ENCODE data around the gene GARIN1A. TPM values are rescaled to one million over a fixed set of nuclear protein-coding genes. Genes with fewer than 3 reads are reported as not detected.

GARIN1A gene
- total and polyA plus RNA-seq, 10 donors, result 0.70 to 7.1 (median 2.1) TPM

DNA sequence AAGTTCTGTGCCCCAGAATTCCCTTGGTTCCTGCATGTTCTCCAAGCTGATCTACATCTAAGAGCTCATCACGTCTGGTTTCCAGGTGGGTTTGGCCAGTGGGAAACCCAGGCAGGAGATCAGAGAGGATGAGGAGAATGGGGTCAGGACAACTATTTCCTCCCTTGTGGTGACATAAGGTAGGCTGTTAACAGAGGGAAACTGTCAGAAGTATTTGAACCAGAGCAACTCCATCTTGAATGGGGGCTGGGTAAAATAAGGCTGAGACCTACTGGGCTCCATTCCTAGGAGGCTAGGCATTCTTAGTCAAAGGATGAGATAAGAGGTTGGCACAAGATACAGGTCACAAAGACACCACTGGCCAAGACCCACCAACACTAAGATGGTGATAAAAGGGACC, 19.1 kb downstream of the GARIN1A start:
- no peak for TF ChIP-seq POLR2AphosphoS5 (IDR thresholded peaks at IDR 0.05)
- TF ChIP-seq POLR2A (IDR thresholded peaks at IDR 0.05), result no peak
- TF ChIP-seq, protein P1, sequence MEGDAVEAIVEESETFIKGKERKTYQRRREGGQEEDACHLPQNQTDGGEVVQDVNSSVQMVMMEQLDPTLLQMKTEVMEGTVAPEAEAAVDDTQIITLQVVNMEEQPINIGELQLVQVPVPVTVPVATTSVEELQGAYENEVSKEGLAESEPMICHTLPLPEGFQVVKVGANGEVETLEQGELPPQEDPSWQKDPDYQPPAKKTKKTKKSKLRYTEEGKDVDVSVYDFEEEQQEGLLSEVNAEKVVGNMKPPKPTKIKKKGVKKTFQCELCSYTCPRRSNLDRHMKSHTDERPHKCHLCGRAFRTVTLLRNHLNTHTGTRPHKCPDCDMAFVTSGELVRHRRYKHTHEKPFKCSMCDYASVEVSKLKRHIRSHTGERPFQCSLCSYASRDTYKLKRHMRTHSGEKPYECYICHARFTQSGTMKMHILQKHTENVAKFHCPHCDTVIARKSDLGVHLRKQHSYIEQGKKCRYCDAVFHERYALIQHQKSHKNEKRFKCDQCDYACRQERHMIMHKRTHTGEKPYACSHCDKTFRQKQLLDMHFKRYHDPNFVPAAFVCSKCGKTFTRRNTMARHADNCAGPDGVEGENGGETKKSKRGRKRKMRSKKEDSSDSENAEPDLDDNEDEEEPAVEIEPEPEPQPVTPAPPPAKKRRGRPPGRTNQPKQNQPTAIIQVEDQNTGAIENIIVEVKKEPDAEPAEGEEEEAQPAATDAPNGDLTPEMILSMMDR (IDR thresholded peaks at IDR 0.05 in 8 of 11, conservative IDR thresholded peaks at IDR 0.05 in 3 of 11), result no peak
- H3K36me3 ChIP-seq, result no peaks in the 10 kb centered on the region
- no peaks in the 10 kb centered on the region for H3K9me3 ChIP-seq

DNA sequence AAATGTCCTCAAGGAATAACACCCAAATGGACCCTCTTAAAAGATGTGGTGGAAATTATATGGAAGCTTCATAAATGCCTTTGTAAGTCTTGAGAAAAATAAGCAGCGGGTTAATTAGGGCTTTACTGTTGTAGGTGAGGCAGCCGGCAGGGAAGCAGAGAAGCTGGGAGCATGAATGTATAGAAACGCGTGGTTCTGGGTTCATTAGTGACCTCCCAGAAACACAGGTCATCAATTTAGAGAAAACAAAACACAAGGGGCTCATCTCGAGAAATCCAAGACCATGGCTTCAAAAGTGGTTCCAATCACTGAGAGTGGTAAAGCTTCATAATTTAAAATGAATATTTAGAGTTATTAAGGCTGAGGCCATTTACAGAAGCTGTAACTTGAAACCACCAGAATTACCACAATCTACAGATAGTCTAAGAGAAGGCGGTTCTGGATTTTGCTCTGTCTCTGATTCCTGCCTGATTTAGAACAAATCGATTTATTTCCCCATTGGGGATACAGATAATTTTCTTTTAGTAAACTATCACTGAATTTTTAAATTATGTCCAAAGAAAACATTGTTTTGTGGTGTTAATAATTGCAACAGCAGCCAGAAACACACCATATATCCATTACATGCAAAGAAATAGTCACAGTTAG, 20.7 kb downstream of the GARIN1A start:
- no peaks in the 10 kb centered on the region for H3K9me3 ChIP-seq
- H3K27me3 ChIP-seq (replicated peaks in 1 of 7), result peaks cover 0 to 28% (median 13%) of the 10 kb centered on the region in 7 donors
- TF ChIP-seq, protein P1 (IDR thresholded peaks at IDR 0.05 in 8 of 11, conservative IDR thresholded peaks at IDR 0.05 in 3 of 11), result no peak
- no peak for TF ChIP-seq POLR2AphosphoS5 (IDR thresholded peaks at IDR 0.05)
- no peak for TF ChIP-seq POLR2A (IDR thresholded peaks at IDR 0.05)
- WGBS, 5 donors, result 79 to 87% (median 80%) methylated on average over 7 of the region's 7 CpGs
- no peak overlapping the region for H3K27ac ChIP-seq
- H3K4me1 ChIP-seq, result peaks cover 0 to 8% (median 7%) of the 10 kb centered on the region in 6 donors
- H3K36me3 ChIP-seq, result no peaks in the 10 kb centered on the region
- intact Hi-C loops (cut with DNase I; ENCODE audit: low total_unique reads), result no loop called here
- H3K4me3 ChIP-seq, result no peak overlapping the region
- no peak for DNase-seq

More for the DNA sequence above, 19.1 kb downstream of the GARIN1A start:
- H3K4me1 ChIP-seq, result no peaks in the 10 kb centered on the region
- WGBS, 5 donors, result 67 to 88% (median 80%) methylated on average over 1 of the region's 1 CpG
- intact Hi-C loops (cut with DNase I; ENCODE audit: low total_unique reads), result no loop called here
- DNase-seq, result no peak
- no peak overlapping the region for H3K27ac ChIP-seq
- H3K27me3 ChIP-seq (replicated peaks in 1 of 7), result peaks cover 0 to 13% (median 0%) of the 10 kb centered on the region in 7 donors
- H3K4me3 ChIP-seq, result no peak overlapping the region

DNA sequence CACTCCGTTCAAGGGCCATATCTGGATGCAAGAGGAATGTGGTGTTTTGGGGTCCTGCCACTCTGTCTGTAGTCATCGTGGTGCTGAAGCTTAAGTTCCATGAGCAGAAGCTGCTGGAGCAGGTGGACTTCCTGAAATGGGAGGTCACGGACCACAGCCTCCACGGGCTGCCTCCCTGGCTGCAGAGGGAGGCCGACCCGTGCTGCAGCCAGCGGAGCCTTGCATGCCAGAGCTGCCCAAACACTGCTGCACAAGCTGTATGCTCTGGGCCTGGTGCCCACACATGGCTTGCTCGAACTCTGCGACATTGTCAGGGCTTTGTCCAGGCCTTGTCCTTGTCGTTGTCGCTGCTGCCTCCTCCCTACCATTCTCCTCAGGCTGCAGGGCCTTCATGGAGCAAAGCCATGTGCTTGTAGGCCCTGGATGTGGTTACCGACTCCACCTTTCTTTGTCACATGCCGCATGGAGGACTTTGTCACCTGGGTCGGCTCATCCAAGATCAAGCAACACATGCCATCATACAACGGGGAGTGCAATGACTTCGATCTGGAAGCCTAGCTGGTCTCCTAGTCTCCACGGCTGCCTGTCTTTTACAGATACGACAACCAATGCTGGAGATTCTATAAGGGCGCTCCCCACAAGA, 21.4 kb downstream of the GARIN1A start:
- Histone ChIP-seq H3K27me3 (replicated peaks in 1 of 7) (peaks cover 0 to 35% (median 19%) of the 10 kb centered on the region in 7 donors), H3K4me1 (peaks cover 0 to 11% (median 8%) of the 10 kb centered on the region in 6 donors), H3K27ac (no peak overlapping the region), H3K9me3 (no peaks in the 10 kb centered on the region), H3K36me3 (no peaks in the 10 kb centered on the region), H3K4me3 (no peak overlapping the region)
- TF ChIP-seq, protein P1 (IDR thresholded peaks at IDR 0.05 in 8 of 11, conservative IDR thresholded peaks at IDR 0.05 in 3 of 11), result no peak
- TF ChIP-seq POLR2AphosphoS5 (IDR thresholded peaks at IDR 0.05) (no peak), POLR2A (IDR thresholded peaks at IDR 0.05) (no peak)
- intact Hi-C loops (cut with DNase I; ENCODE audit: low total_unique reads), result no loop called here
- WGBS, 5 donors, result 85 to 93% (median 88%) methylated on average over 19 of the region's 19 CpGs
- no peak for DNase-seq

DNA sequence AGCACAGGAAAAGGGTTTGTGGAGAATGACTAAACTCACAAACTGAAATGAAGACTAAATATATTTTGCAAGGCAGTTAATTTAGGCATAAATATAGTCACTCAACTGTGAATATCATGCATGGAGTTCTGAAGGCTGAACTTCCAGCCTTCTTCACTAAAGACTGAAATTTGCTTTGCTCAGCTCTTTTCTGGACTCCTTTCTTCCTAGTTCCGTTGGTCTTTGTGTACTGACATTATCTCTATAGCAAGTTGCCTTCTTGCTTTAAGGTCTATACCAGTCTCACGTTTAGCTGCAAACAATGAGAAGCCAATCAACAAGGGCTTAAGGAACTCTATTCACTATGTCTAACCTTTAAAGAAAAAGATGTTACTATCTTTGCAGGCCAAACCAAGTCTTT, 22.6 kb downstream of the GARIN1A start:
- DNase-seq, result no peak
- Histone ChIP-seq H3K27me3 (replicated peaks in 1 of 7) (peaks cover 0 to 48% (median 31%) of the 10 kb centered on the region in 7 donors), H3K9me3 (no peaks in the 10 kb centered on the region), H3K4me1 (peaks cover 0 to 11% (median 8%) of the 10 kb centered on the region in 6 donors), H3K36me3 (no peaks in the 10 kb centered on the region), H3K4me3 (no peak overlapping the region), H3K27ac (no peak overlapping the region)
- WGBS, 5 donors, result 39 to 68% (median 54%) methylated on average over 2 of the region's 2 CpGs
- TF ChIP-seq, protein P1 (IDR thresholded peaks at IDR 0.05 in 8 of 11, conservative IDR thresholded peaks at IDR 0.05 in 3 of 11), result no peak
- TF ChIP-seq POLR2AphosphoS5 (IDR thresholded peaks at IDR 0.05), result no peak
- no peak for TF ChIP-seq POLR2A (IDR thresholded peaks at IDR 0.05)
- intact Hi-C loops (cut with DNase I; ENCODE audit: low total_unique reads), result no loop called here

Data from spleen (tissue), 11 donors.